ENCODE measurements around the gene ADTRP.

The ADTRP gene

DNA sequence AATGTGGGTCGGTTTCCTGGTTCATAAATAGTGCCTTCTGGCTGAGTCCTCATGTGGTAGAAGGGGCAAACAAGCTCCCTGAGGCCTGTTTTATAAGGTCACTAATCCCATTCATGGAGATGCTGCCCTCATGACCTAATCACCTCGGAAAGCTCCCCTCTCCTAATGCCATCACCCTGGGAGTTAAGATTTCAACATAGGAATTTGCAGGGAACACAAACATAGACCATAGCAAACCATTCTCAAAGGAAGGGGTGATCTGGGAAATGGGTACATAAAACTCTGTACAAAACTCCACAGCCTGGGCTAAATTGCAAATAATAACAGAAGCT is 1.5 kb upstream of the ADTRP start:
- Histone ChIP-seq H3K27me3 (ENCODE audit: low read length) (no peaks in the 10 kb centered on the region), H3K4me2 (ENCODE audit: low read depth, low read length, poor library complexity, severe bottlenecking) (no peak overlapping the region), H2AFZ (ENCODE audit: low read depth, low read length, severe bottlenecking) (no peak overlapping the region), H3K36me3 (ENCODE audit: low read length) (no peaks in the 10 kb centered on the region), H3K9me2 (replicated peaks; ENCODE audit: insufficient read depth, low read length) (no peaks in the 10 kb centered on the region), H3F3A (ENCODE audit: insufficient read depth) (no peaks in the 10 kb centered on the region), H3K9ac (ENCODE audit: low read length) (no peak overlapping the region), H3K79me2 (ENCODE audit: insufficient read depth, low read length) (no peaks in the 10 kb centered on the region), H3K4me3 (ENCODE audit: insufficient read depth, low read length, poor library complexity, severe bottlenecking) (no peak overlapping the region), H3K27ac (ENCODE audit: low read depth, low read length) (no peak overlapping the region), H3K9me3 (ENCODE audit: insufficient read depth, low read length) (no peaks in the 10 kb centered on the region), H4K20me1 (ENCODE audit: low read depth, low read length) (no peaks in the 10 kb centered on the region)
- TF ChIP-seq, protein P1, sequence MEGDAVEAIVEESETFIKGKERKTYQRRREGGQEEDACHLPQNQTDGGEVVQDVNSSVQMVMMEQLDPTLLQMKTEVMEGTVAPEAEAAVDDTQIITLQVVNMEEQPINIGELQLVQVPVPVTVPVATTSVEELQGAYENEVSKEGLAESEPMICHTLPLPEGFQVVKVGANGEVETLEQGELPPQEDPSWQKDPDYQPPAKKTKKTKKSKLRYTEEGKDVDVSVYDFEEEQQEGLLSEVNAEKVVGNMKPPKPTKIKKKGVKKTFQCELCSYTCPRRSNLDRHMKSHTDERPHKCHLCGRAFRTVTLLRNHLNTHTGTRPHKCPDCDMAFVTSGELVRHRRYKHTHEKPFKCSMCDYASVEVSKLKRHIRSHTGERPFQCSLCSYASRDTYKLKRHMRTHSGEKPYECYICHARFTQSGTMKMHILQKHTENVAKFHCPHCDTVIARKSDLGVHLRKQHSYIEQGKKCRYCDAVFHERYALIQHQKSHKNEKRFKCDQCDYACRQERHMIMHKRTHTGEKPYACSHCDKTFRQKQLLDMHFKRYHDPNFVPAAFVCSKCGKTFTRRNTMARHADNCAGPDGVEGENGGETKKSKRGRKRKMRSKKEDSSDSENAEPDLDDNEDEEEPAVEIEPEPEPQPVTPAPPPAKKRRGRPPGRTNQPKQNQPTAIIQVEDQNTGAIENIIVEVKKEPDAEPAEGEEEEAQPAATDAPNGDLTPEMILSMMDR (IDR thresholded peaks at IDR 0.05; ENCODE audit: insufficient read depth, low read length, poor library complexity, severe bottlenecking): no peak
- TF ChIP-seq EZH2phosphoT487 (conservative IDR thresholded peaks at IDR 0.05; ENCODE audit: low read length): no peak

- Histone ChIP-seq H3K4me3 (ENCODE audit: insufficient read depth, low read length, poor library complexity, severe bottlenecking) (no peak overlapping the region), H3K4me2 (ENCODE audit: low read depth, low read length, poor library complexity, severe bottlenecking) (no peak overlapping the region)
Measured at GRCh38 chr6:11779329-11780096, 910 bp upstream of the ADTRP start.

GRCh38 chr6:11778036-11778435 is 567 bp downstream of the ADTRP start:
- Histone ChIP-seq H2AFZ (ENCODE audit: low read depth, low read length, severe bottlenecking) (no peak overlapping the region), H3K27ac (ENCODE audit: low read depth, low read length) (no peak overlapping the region), H4K20me1 (ENCODE audit: low read depth, low read length) (no peaks in the 10 kb centered on the region), H3F3A (ENCODE audit: insufficient read depth) (no peaks in the 10 kb centered on the region), H3K9me2 (replicated peaks; ENCODE audit: insufficient read depth, low read length) (no peaks in the 10 kb centered on the region), H3K4me3 (ENCODE audit: insufficient read depth, low read length, poor library complexity, severe bottlenecking) (no peak overlapping the region), H3K4me2 (ENCODE audit: low read depth, low read length, poor library complexity, severe bottlenecking) (no peak overlapping the region), H3K9me3 (ENCODE audit: insufficient read depth, low read length) (no peaks in the 10 kb centered on the region), H3K79me2 (ENCODE audit: insufficient read depth, low read length) (no peaks in the 10 kb centered on the region), H3K9ac (ENCODE audit: low read length) (no peak overlapping the region), H3K36me3 (ENCODE audit: low read length) (no peaks in the 10 kb centered on the region), H3K27me3 (ENCODE audit: low read length) (no peaks in the 10 kb centered on the region)
- TF ChIP-seq, protein P1 (IDR thresholded peaks at IDR 0.05; ENCODE audit: insufficient read depth, low read length, poor library complexity, severe bottlenecking): no peak
- no peak for TF ChIP-seq EZH2phosphoT487 (conservative IDR thresholded peaks at IDR 0.05; ENCODE audit: low read length)

More at GRCh38 chr6:11779329-11780096, 910 bp upstream of the ADTRP start:
- Histone ChIP-seq H3F3A (ENCODE audit: insufficient read depth) (no peaks in the 10 kb centered on the region), H3K9me2 (replicated peaks; ENCODE audit: insufficient read depth, low read length) (no peaks in the 10 kb centered on the region), H3K27ac (ENCODE audit: low read depth, low read length) (no peak overlapping the region), H3K9me3 (ENCODE audit: insufficient read depth, low read length) (no peaks in the 10 kb centered on the region), H3K36me3 (ENCODE audit: low read length) (no peaks in the 10 kb centered on the region), H3K79me2 (ENCODE audit: insufficient read depth, low read length) (no peaks in the 10 kb centered on the region), H3K9ac (ENCODE audit: low read length) (no peak overlapping the region), H2AFZ (ENCODE audit: low read depth, low read length, severe bottlenecking) (no peak overlapping the region), H4K20me1 (ENCODE audit: low read depth, low read length) (no peaks in the 10 kb centered on the region), H3K27me3 (ENCODE audit: low read length) (no peaks in the 10 kb centered on the region)
- TF ChIP-seq, protein P1 (IDR thresholded peaks at IDR 0.05; ENCODE audit: insufficient read depth, low read length, poor library complexity, severe bottlenecking): no peak
- TF ChIP-seq EZH2phosphoT487 (conservative IDR thresholded peaks at IDR 0.05; ENCODE audit: low read length): no peak
